AG10803 (cell line): ENCODE measurements around the gene LILRA2.
"Not testable (repeated sequence)": the region's sequence is repeated elsewhere in the genome, so short reads cannot be mapped to it uniquely, and the experiment has no call there.

ENCODE experiments used
- DNase-seq: peaks from one replicate; pipeline ENCODE4 v3.0.0; 2010; ENCODE audit warnings: low read depth
- H3K4me3 ChIP-seq: 2 replicates; pipeline ENCODE4 v1.5.1; 2011; ENCODE audit warnings: mild to moderate bottlenecking, low read length, control low read depth
- CTCF ChIP-seq: conservative IDR thresholded peaks from 2 replicates; pipeline ENCODE4 v1.5.1; 2011; ENCODE audit warnings: mild to moderate bottlenecking, low read length, control low read depth, inconsistent platforms

The LILRA2 gene

GRCh38 chr19:54616057-54616456 lies 42.5 kb downstream of the LILRA2 start:
- no peak for DNase-seq
- TF ChIP-seq CTCF = no peak
- H3K4me3 ChIP-seq = no peak overlapping the region

- no peak for TF ChIP-seq CTCF
- H3K4me3 ChIP-seq = no peak overlapping the region
These were observed 43.4 kb downstream of the LILRA2 start for GRCh38 chr19:54616821-54617560.

GRCh38 chr19:54620464-54620863 lies 46.9 kb downstream of the LILRA2 start:
- H3K4me3 ChIP-seq = no peak overlapping the region
- DNase-seq = no peak
- no peak for TF ChIP-seq CTCF

More at GRCh38 chr19:54616821-54617560, 43.4 kb downstream of the LILRA2 start:
- DNase-seq = no peak

GRCh38 chr19:54622431-54622830 lies 48.8 kb downstream of the LILRA2 start:
- DNase-seq = no peak
- no peak overlapping the region for H3K4me3 ChIP-seq
- no peak for TF ChIP-seq CTCF

- H3K4me3 ChIP-seq, DNase-seq: not testable (repeated sequence)
These were observed 50.6 kb downstream of the LILRA2 start for GRCh38 chr19:54624234-54624633.

GRCh38 chr19:54624934-54625730 lies 51.5 kb downstream of the LILRA2 start:
- H3K4me3 ChIP-seq, DNase-seq: not testable (repeated sequence)

GRCh38 chr19:54626757-54627156 lies 53.2 kb downstream of the LILRA2 start:
- no peak overlapping the region for H3K4me3 ChIP-seq
- DNase-seq = no peak
- no peak for TF ChIP-seq CTCF

GRCh38 chr19:54627912-54628311 lies 54.3 kb downstream of the LILRA2 start:
- not testable (repeated sequence) for H3K4me3 ChIP-seq, DNase-seq

GRCh38 chr19:54630262-54630661 lies 56.7 kb downstream of the LILRA2 start, which contains the start of gene LILRB1:
Gene LILRB1 (plus strand): TSS chr19:54630484. CDS start chr19:54631074, 590 bp downstream.
- not testable (repeated sequence) for H3K4me3 ChIP-seq, DNase-seq
